HepG2 (cell line): Measurements from ENCODE around the gene VTN. TPM values are rescaled to one million over a fixed set of nuclear protein-coding genes. Genes with fewer than 3 reads are reported as not detected.

Experiments used
- MTF1 ChIP-seq: sonication (generic); formaldehyde crosslinking; IDR thresholded peaks from 2 replicates; pipeline ENCODE4 v1.5.0; 2020; ENCODE audit warnings: missing genetic modification reagents
- PHF5A ChIP-seq: IDR thresholded peaks from one replicate; pipeline ENCODE4 v1.6.1; 2018; ENCODE audit warnings: low read depth, missing genetic modification reagents; ENCODE audit not compliant: unreplicated experiment
- PPARG ChIP-seq: conservative IDR thresholded peaks from 2 replicates; pipeline ENCODE4 v1.6.1; 2016; ENCODE audit warnings: missing biosample characterization, missing genetic modification reagents
- PRDM15 ChIP-seq: sonication (generic); formaldehyde crosslinking; IDR thresholded peaks from 2 replicates; pipeline ENCODE4 v1.4.0; 2020; ENCODE audit warnings: missing genetic modification reagents
- ZNF10 ChIP-seq: sonication (generic); formaldehyde crosslinking; IDR thresholded peaks from 2 replicates; pipeline ENCODE4 v1.4.0; 2020; ENCODE audit warnings: mild to moderate bottlenecking, low read depth, missing genetic modification reagents, borderline replicate concordance
- ZNF18 ChIP-seq: sonication (generic); formaldehyde crosslinking; IDR thresholded peaks from 2 replicates; pipeline ENCODE4 v1.8.0; 2022; ENCODE audit warnings: mild to moderate bottlenecking, missing genetic modification reagents; ENCODE audit not compliant: insufficient replicate concordance
- ZNF431 ChIP-seq: sonication (generic); formaldehyde crosslinking; IDR thresholded peaks from 2 replicates; pipeline ENCODE4 v1.9.0; 2022; ENCODE audit warnings: missing genetic modification reagents, low read depth, mild to moderate bottlenecking, borderline replicate concordance
- ZNF782 ChIP-seq: sonication (generic); formaldehyde crosslinking; IDR thresholded peaks from 2 replicates; pipeline ENCODE4 v1.4.0; 2020; ENCODE audit warnings: missing genetic modification reagents, mild to moderate bottlenecking, borderline replicate concordance
- polyA plus RNA-seq, 8 experiments: library from polyadenylated mRNA; depleted of rRNA in 3 of 8; stranded (reverse) in 7 of 8; unstranded in 1 of 8; fragments of >200 nt; fragmentation: Illumina TruSeq in 4 of 8; extraction: Trizol in 4 of 8; gene quantifications; 2 replicates each; pipeline versions ENCODE4 v1.2.1 to v1.2.3, GENCODE V29; 2011 to 2016; ENCODE audit warnings: low read depth in 4 of 8, missing spikeins in 1 of 8, mixed read lengths in 1 of 8; ENCODE audit not compliant: insufficient read depth in 1 of 8
- total RNA-seq, 5 experiments: library from RNA; depleted of rRNA; stranded (reverse); fragments of >200 nt; fragmentation: Illumina TruSeq; extraction: Trizol; gene quantifications; 2 replicates each; pipeline ENCODE4 v1.2.3, GENCODE V29; 2016; ENCODE audit warnings: low read depth in 1 of 5
- TF ChIP-seq, protein P1 (sequence below): fragments of 450-650 bp; IDR thresholded peaks from 2 replicates; pipeline ENCODE4 v1.6.1; 2017; ENCODE audit warnings: mild to moderate bottlenecking
- TF ChIP-seq, protein P2 (sequence below): sonication (generic); formaldehyde crosslinking; IDR thresholded peaks from 2 replicates; pipeline ENCODE4 v1.4.0; 2020; ENCODE audit warnings: missing genetic modification reagents, mild to moderate bottlenecking, borderline replicate concordance
- TF ChIP-seq, protein P3 (sequence below): sonication (generic); formaldehyde crosslinking; IDR thresholded peaks from 2 replicates; pipeline ENCODE4 v1.4.0; 2020; ENCODE audit warnings: mild to moderate bottlenecking, missing genetic modification reagents, borderline replicate concordance

The VTN gene
- total and polyA plus RNA-seq, 2 of the 13 experiments (the other 11 are each of a cell fraction or from before 2014, with no cell fraction given), result 108 to 131 TPM

GRCh38 chr17:28370035-28370743 lies at the start of gene VTN (continued):
- TF ChIP-seq ZNF18 (CRISPR knock-in tag) (no peak), ZNF431 (CRISPR knock-in tag) (no peak), PHF5A (peak; percentile 68), ZNF782 (CRISPR knock-in tag) (peak; percentile 87; the same call in 1 of the 2 replicates), MTF1 (no peak), ZNF10 (CRISPR knock-in tag) (no peak), PPARG (CRISPR knock-in tag) (peak; percentile 86), PRDM15 (CRISPR knock-in tag) (no peak; the same call in 1 of the 2 replicates)
- TF ChIP-seq, protein P1, sequence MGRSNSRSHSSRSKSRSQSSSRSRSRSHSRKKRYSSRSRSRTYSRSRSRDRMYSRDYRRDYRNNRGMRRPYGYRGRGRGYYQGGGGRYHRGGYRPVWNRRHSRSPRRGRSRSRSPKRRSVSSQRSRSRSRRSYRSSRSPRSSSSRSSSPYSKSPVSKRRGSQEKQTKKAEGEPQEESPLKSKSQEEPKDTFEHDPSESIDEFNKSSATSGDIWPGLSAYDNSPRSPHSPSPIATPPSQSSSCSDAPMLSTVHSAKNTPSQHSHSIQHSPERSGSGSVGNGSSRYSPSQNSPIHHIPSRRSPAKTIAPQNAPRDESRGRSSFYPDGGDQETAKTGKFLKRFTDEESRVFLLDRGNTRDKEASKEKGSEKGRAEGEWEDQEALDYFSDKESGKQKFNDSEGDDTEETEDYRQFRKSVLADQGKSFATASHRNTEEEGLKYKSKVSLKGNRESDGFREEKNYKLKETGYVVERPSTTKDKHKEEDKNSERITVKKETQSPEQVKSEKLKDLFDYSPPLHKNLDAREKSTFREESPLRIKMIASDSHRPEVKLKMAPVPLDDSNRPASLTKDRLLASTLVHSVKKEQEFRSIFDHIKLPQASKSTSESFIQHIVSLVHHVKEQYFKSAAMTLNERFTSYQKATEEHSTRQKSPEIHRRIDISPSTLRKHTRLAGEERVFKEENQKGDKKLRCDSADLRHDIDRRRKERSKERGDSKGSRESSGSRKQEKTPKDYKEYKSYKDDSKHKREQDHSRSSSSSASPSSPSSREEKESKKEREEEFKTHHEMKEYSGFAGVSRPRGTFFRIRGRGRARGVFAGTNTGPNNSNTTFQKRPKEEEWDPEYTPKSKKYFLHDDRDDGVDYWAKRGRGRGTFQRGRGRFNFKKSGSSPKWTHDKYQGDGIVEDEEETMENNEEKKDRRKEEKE, result no peak
- TF ChIP-seq, protein P2, sequence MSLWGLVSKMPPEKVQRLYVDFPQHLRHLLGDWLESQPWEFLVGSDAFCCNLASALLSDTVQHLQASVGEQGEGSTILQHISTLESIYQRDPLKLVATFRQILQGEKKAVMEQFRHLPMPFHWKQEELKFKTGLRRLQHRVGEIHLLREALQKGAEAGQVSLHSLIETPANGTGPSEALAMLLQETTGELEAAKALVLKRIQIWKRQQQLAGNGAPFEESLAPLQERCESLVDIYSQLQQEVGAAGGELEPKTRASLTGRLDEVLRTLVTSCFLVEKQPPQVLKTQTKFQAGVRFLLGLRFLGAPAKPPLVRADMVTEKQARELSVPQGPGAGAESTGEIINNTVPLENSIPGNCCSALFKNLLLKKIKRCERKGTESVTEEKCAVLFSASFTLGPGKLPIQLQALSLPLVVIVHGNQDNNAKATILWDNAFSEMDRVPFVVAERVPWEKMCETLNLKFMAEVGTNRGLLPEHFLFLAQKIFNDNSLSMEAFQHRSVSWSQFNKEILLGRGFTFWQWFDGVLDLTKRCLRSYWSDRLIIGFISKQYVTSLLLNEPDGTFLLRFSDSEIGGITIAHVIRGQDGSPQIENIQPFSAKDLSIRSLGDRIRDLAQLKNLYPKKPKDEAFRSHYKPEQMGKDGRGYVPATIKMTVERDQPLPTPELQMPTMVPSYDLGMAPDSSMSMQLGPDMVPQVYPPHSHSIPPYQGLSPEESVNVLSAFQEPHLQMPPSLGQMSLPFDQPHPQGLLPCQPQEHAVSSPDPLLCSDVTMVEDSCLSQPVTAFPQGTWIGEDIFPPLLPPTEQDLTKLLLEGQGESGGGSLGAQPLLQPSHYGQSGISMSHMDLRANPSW (CRISPR knock-in tag), result 0 out of 2 replicates have a peak, but pooled peaks have one; percentile 76
- TF ChIP-seq, protein P3, sequence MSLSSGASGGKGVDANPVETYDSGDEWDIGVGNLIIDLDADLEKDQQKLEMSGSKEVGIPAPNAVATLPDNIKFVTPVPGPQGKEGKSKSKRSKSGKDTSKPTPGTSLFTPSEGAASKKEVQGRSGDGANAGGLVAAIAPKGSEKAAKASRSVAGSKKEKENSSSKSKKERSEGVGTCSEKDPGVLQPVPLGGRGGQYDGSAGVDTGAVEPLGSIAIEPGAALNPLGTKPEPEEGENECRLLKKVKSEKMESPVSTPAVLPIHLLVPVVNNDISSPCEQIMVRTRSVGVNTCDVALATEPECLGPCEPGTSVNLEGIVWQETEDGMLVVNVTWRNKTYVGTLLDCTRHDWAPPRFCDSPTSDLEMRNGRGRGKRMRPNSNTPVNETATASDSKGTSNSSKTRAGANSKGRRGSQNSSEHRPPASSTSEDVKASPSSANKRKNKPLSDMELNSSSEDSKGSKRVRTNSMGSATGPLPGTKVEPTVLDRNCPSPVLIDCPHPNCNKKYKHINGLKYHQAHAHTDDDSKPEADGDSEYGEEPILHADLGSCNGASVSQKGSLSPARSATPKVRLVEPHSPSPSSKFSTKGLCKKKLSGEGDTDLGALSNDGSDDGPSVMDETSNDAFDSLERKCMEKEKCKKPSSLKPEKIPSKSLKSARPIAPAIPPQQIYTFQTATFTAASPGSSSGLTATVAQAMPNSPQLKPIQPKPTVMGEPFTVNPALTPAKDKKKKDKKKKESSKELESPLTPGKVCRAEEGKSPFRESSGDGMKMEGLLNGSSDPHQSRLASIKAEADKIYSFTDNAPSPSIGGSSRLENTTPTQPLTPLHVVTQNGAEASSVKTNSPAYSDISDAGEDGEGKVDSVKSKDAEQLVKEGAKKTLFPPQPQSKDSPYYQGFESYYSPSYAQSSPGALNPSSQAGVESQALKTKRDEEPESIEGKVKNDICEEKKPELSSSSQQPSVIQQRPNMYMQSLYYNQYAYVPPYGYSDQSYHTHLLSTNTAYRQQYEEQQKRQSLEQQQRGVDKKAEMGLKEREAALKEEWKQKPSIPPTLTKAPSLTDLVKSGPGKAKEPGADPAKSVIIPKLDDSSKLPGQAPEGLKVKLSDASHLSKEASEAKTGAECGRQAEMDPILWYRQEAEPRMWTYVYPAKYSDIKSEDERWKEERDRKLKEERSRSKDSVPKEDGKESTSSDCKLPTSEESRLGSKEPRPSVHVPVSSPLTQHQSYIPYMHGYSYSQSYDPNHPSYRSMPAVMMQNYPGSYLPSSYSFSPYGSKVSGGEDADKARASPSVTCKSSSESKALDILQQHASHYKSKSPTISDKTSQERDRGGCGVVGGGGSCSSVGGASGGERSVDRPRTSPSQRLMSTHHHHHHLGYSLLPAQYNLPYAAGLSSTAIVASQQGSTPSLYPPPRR (CRISPR knock-in tag), result peak; percentile 97
